Hepatic stellate cell (primary cell): Measurements from ENCODE around the gene NDST4.
"Not testable (repeated sequence)": the region's sequence is repeated elsewhere in the genome, so short reads cannot be mapped to it uniquely, and the experiment has no call there.

ENCODE experiments used
- DNase-seq: peaks from one replicate; pipeline ENCODE4 v3.0.0; 2011; ENCODE audit warnings: low spot score

Gene NDST4

DNA sequence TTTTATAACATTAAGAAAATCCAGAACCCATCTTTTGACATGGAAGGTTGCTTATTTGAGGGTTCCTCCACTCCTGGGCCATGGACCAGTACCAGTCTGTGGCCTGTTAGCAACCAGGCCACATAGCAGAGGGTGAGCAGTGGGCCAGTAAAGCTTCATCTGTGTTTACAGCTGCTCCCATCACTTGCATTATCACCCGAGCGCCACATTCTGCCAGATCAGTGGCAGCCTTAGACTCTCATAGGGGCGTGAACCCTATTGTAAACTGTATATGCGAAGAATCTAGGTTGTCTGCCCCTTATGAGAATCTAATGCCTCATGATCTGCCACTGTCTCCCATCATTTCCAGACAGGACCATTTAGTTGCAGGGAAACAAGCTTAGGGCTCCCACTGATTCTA lies 58.6 kb downstream of the NDST4 start:
- no peak for DNase-seq

DNA sequence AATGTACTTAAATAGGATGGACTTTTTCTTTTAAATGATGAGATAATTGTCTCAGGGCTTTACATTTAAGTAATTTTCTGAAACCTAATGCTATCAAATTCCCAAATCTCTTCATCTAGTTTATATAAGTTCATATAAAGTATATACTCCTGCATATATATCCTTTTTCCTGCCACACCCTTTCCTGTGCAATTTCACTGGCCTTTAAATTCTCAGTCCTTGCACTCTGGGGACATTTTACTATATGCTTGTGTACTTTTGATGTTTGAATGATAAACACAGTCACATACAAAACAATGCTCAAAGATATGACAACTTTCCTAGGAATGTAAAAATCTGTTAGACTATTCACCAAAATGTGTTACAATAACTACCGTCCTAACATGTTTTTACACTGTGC lies 60.1 kb downstream of the NDST4 start:
- no peak for DNase-seq

GRCh38 chr4:115042496-115042895 lies 70.9 kb downstream of the NDST4 start:
- no peak for DNase-seq

GRCh38 chr4:115030281-115030680 lies 83.1 kb downstream of the NDST4 start:
- no peak for DNase-seq

DNA sequence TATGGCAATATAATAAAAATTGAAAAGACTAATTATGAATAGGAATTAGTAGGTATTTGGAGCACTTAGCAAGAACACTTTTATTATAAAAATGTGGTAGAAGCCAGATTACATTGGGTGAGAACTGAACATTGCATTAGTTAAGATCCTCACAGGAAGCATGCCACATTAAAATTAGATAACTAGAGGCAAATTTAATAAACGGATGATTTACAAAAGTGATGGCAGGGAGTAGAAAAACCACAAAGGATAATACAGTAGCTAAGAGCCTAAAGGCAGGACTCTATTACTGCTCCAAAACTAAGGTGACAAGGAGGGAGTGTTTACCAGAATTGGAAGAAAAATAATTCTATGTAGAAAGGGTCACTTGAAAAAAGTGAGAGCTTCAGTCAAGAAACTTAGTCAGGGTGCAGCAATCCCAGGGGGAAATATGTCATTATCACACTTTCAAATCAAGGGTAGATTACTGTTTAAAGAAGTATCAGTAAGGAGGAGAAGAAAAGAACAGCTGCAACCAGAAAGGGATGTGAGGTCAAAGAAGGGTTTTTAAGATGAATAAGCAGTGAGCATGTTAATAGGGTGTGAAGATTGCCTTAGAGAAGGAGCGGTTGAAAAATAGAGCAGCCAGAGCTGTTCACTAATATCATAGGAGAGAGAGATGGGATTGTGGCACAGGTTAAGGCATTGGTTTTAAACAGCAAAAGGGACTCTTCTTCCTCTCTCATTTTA lies 84.6 kb downstream of the NDST4 start:
- DNase-seq = no peak

DNA sequence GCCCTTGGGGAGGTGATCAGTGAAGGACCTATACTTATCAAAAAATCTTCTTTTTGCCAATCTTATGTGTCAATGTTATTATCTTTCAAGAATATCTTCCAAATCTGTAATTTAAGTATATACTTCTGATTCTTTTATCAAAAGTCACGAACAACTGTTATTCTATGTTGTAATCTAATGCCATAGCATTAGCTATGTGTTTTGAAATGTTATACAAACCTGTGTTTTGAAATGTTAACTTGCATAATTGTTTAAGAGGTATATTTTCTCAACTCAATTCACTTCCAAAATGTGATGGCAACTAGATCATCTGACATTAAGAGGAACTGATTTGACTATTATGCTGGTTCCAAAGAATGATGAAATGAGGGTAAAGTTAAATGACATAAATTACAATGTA lies 113.5 kb downstream of the NDST4 start:
- DNase-seq = no peak

DNA sequence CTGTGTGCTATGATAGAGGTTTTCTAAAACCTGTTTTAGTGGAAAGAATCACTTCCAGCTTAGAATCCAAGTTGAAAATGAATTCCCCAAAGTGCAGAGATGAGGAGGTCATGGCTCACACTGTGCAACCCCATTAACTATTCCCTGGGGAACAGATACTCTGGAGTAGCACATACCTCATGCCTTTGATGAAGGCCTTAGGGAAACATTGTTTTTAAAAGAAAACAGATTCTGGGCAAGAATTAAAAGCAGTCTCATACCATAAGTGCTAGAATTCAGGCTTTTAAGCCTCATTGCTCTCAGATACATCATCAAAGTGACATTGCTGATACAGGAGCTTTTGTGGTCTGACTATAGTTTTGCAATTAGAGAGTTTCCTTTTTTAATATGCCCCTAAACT lies 115.1 kb downstream of the NDST4 start:
- no peak for DNase-seq

DNA sequence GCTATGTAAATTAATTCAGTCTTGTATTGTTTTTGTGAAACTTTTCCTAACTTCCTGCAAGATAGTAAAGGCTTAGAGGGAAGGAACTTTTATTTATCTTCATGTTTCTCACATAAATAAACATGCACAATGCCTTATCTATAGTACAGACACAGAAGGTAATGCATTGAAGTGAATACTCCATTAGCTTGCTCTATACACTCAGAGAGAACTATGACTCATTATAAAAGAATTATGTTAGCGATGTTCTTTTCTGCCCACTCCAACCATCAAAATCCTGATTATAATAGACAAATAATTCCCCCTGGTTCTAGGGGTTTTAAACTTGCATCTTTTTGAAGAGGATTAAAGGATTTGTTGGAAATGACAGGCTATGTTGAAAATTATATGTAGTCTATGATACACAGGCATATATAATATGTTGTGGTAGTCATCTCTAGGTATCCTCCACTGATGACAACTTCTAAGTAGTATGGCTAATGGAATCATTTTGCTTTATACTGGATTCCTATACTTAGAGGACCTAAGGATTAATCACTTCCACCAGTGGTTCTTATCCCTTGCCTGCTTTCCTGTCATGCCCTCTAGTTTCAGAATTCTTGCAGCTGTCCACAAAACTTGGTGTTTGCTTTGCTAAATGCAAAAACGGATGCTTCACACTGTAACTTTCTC lies 115.7 kb downstream of the NDST4 start:
- no peak for DNase-seq

DNA sequence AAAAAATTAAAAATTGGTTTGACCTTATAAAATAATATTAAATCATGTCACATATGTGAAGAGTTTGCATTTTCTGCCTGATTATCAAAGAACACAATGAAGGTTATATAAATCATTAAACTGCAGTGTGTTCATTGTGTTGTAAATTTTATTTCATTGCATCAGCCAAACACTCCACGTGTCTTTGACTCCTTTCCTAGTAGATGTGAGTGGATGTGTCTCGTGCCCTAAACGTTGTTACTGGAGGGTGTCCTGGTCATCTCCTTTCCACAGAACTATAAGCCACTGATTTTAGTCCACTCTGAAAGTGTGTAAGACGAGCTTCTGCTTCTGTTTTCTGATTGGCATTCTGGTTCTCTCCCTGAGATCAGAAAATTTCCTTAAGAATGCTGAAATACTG lies 127.3 kb downstream of the NDST4 start:
- DNase-seq = no peak

DNA sequence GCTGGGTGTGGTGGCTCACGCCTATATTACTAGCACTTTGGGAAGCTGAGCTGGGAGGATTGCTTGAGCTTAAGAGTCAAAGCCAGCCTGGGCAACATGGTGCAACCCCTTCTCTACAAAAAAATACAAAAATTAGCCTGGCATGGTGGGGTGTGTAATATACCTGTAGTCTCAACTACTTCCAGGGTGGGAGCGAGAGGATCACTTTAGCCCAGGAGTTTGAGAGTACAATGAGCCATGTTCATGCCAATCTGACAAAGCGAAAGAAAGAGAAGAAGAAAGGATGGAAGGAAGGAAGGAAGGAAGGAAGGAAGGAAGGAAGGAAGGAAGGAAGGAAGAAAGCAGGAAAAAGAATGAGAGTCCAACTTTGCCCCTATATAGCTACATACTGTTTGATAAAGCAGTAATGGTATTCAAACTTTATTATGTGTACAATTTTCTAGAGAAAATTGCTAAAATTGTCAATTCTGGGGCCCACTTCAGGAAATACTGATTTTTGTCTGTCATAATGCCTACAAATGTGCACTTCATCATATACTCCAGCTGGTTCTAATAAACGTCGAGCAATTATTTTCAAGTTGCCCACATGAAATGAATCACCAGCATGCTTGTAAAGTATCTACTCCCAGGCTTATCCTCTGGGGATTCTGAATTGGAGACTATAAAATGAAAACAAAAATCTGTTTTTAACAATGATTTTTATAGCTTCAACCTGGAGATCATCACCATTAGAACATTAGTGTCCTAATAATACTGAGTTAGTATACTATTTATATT lies 132.3 kb downstream of the NDST4 start:
- no peak for DNase-seq

DNA sequence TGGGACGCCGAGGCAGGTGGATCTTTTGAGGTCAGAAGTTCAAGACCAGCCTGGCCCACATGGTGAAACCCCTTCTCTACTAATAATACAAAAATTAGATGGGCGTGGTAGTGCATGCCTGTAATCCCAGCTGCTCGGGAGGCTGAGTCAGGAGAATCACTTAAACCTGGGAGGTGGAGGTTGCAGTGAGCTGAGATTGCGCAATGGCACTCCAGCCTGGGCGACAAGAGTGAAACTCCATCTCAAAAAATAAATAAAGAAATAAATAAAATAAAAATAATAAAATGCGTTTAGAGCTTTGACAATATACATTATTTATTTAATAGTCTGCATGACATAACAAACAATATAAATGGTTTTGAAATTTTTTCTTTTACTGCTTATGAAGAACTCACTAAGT lies 133.0 kb downstream of the NDST4 start:
- not testable (repeated sequence) for DNase-seq

- DNase-seq = no peak
Measured at GRCh38 chr4:114976901-114977300, 136.5 kb downstream of the NDST4 start.

DNA sequence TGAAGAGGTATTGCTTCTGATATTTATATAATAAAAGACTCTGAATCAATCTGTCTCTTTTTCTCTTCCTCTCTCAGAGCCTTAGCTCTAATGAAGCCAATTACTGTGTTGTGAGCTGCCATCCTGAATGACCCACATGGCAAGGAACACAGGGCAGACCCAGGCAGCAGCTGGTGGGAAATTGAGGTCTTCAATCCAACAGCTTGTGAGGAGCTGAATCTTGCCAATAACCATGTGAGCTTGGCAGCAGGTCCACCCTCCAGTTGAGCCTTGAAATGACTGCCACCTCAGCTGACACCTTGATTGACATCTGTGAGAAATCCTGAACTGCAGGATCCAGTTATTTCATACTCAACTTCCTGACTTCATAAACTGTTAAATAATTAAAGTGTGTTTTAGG lies 149.4 kb downstream of the NDST4 start:
- no peak for DNase-seq

- DNase-seq = no peak
Measured at GRCh38 chr4:114945616-114946015, 167.8 kb downstream of the NDST4 start.

DNA sequence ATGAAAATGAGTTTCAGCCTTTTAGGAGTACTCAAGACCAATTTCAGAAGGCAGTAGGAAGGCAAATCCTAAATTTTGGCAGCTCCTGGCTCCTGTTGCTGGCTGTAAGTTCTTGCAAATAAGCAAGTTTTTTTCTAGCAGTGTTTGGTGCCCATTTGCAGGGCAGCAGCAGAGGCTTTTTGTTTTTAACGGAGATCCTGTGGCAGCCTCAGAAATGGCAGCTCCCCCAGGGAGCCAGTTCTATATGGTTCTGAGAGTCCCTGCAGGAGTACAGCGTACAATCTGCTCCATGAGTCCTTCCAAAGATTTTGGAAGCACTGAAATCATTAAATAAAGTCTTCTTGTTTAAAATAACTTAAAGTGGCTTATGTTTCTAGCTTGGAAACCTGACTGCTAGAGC lies 171.9 kb downstream of the NDST4 start:
- no peak for DNase-seq

- DNase-seq = no peak
Measured at GRCh38 chr4:114927881-114928280, 185.5 kb downstream of the NDST4 start.

DNA sequence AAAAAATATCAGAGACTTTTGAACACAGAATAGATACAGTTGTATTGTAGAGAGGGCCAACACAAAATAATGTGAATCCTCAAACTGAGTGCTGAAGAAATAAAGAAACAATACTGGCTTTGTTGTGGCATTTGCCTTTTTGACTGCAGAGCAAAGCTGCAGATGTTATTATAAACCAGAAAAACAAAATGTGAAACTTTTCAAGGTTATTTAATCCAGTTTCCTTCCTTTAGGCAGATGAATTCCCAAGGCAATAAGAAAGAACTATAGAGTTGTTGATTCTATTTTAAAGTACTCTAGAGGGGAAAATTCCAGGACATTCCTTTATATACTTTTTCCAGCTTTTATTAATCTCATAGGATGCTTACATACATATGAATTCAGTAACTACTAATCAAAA lies 186.8 kb downstream of the NDST4 start:
- no peak for DNase-seq

DNA sequence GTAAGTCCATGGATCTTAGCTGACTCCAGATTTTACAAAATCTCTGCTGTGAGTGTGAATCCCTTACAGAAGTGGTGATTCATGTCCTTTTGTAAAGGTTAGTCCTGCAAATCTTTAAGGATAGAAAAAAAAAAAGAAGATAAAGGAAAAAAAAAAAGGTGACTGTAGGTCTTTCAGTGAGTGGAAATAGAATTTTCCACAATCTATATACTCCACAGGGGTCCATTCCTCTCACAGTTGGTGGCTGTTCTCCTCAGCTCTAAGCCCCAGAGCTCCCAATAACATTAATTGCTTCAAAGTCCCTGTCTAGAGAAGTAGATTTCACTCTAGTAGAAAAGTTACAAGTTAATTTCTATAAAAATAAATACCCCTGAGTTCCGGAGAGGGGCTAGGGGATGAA lies 189.1 kb downstream of the NDST4 start:
- no peak for DNase-seq

DNA sequence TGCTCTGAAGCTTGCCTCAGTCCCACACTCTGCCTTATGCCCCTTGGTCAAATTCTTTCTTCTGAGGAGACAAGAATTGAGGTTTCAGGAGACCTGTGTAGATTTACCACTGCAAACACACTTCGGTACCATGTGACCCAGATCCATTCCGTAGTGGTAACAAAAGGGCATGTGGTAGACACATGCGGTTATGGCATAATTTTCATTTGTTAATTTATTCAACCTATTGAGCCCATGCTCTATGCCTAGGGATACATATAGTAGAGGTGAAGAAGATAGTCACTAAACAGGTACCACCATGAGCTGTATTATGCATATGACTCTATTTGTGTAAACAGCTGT lies 190.9 kb downstream of the NDST4 start:
- no peak for DNase-seq

DNA sequence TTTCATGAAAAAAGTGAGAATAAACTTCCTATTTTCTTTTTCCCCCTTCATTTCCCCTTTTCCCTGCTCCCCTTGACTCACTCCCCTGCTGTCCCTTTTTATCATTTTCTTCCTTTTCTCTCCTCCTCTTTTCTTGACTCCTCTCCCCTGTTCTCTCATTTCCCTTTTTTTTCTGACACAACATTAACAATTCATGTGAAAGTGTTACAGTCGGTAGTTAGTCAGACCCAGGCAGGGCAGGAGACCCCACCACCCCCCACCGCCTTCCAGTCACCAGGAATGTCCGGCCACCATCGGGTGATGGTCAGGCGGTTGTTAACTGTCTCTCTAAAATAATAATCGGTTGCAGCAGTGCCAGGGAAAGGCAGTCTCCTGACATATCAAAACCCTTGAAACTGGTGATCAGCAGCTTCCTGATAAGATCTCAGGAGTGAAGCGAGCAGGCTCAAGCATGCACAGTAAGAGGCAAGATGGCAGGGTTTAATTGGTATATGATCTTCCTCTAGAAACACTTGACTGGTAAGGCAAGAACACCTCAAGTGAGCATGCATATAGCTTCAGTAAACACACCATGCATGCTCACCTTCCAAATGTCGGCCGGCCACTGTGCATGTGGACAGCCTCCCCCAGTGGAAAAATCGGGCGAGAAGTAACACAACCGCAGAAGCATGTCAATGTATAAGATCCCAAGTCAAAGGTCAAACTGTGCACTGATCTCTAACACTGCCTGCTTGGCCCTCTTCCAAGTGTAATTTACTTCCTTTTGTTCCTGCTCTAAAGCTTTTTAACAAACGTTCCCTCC lies 191.4 kb downstream of the NDST4 start:
- no peak for DNase-seq

DNA sequence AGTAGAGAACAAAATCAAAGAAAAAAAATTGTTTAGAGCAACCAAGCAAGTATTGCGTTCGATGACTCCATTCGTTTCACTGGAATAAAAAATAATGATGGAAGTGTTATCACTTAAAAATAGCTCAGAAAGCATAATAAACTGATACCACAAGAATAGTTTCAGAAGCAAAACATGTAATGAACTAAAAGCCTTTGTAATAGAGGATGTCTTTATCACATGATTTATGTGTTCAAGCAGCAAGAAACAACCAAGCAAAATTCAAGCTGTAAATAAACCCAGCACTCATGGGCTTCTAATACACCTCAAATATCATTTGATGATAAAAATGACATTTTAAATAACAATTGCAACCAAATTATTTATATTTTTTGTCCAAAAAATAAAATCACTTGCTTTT lies 192.2 kb downstream of the NDST4 start:
- no peak for DNase-seq

- DNase-seq = no peak
Measured at GRCh38 chr4:114911111-114911510, 202.3 kb downstream of the NDST4 start.

GRCh38 chr4:114907568-114907967 lies 205.9 kb downstream of the NDST4 start:
- no peak for DNase-seq
